Measurements from ENCODE around the gene KIF26A.

- no peak for TF ChIP-seq EP300 (conservative IDR thresholded peaks at IDR 0.05; ENCODE audit: poor library complexity, severe bottlenecking)
- TF ChIP-seq, protein P1, sequence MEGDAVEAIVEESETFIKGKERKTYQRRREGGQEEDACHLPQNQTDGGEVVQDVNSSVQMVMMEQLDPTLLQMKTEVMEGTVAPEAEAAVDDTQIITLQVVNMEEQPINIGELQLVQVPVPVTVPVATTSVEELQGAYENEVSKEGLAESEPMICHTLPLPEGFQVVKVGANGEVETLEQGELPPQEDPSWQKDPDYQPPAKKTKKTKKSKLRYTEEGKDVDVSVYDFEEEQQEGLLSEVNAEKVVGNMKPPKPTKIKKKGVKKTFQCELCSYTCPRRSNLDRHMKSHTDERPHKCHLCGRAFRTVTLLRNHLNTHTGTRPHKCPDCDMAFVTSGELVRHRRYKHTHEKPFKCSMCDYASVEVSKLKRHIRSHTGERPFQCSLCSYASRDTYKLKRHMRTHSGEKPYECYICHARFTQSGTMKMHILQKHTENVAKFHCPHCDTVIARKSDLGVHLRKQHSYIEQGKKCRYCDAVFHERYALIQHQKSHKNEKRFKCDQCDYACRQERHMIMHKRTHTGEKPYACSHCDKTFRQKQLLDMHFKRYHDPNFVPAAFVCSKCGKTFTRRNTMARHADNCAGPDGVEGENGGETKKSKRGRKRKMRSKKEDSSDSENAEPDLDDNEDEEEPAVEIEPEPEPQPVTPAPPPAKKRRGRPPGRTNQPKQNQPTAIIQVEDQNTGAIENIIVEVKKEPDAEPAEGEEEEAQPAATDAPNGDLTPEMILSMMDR (IDR thresholded peaks at IDR 0.05; ENCODE audit: poor library complexity, severe bottlenecking): no peak
These were observed 33.1 kb upstream of the KIF26A start for GRCh38 chr14:104105071-104105821.
